GM21390 (cell line): ENCODE measurements around the gene GLRX.
"Not testable (repeated sequence)": the region's sequence is repeated elsewhere in the genome, so short reads cannot be mapped to it uniquely, and the experiment has no call there.

ENCODE experiments used
- ATAC-seq: cut with Tn5 transposase; IDR thresholded peaks from one replicate; pipeline ENCODE4 v1.9.1; 2021; ENCODE audit not compliant: unreplicated experiment

Gene GLRX

DNA sequence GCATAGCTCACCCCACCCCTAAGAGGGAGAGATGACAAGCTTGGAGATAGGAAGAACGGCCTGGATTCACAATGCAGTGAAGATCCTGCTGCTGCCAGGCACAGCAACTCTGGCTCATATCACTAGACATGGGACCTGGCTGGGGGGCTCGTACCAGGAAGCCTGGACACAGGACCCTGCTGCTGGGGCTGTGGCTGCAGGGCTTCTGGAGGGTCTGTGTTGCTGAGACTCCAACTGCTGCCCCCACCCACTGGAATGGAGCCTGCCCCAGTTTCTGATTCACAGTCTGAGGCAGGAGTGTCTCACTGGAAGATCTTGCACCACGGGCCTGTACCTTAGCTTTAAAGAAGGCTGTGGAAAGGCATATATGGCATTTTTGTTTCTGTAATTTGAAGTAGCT, 31.0 kb upstream of the GLRX start:
- ATAC-seq, result no peak

DNA sequence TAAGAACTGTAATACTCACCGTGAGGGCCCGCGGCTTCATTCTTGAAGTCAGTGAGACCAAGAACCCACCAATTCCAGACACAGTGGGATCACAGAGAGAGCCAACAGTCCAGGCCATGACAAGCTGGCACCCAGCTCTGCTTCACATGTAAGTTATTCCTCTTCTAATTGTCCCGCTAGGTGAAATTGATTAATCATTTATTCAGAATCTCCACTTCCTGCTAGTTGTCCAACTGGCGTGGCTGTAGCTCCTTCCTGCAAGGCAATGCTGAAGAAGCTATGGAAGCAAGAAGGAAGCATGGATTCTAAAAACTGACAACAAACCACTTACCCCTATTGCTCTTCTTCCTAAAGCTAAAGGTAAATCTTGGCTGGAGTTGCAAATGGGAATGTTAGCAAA, 30.0 kb upstream of the GLRX start:
- no peak for ATAC-seq

DNA sequence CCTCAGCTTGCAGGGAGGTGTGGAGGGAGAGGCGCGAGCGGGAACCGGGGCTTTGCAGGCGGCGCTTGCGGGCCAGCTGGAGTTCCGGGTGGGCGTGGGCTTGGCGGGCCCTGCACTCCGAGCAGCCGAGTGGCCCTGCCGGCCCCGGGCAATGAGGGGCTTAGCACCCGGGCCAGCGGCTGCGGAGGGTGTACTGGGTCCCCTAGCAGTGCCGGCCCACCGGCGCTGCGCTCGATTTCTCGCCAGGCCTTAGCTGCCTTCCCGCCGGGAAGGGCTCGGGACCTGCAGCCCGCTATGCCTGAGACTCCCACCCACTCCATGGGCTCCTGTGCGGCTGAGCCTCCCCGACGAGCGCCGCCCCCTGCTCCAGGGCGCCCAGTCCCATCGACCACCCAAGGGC, 28.6 kb upstream of the GLRX start:
- ATAC-seq, result not testable (repeated sequence)

DNA sequence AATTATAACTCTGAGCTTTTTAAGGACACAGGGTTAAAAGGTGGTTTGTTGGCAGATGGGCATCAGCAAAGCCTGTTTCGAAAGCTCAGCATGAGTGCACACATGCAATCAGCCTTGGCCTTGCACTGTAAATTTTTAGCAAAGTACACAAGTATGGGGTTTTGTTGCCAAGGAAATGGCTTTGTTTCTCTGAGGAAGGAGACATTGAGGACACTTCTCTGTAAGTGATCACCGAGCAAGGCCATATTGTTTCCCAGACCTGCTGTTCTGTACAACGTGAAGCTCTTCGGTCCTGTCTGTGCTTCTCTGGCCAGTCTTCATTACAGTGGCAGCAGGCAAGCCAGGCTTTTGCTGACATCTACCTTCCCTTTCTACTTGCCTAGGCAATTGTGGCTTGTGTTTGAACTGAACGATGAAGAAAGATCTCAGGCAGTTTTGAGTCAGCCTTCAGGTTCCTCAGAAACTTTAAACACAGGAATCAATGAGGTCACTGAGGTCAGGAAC, 27.9 kb upstream of the GLRX start:
- ATAC-seq, result no peak

DNA sequence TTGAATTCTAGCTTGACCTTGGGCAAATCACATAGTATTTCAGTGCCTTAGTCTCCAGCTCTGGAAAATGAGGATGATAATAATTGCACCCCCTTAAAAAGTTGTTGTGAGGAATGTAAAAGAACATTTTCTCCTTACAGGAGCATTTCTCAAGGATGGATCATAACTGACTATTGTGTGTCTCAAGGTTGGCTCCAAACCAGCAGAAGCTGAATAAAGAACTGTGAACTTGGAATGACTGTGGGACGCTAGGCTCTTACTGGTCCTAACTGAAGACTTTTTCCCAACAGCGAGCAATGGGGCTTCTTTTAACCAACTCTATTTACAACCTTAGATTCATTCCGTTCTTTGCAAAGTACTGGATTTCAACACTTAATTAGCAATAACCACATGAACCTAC, 26.2 kb upstream of the GLRX start:
- no peak for ATAC-seq

DNA sequence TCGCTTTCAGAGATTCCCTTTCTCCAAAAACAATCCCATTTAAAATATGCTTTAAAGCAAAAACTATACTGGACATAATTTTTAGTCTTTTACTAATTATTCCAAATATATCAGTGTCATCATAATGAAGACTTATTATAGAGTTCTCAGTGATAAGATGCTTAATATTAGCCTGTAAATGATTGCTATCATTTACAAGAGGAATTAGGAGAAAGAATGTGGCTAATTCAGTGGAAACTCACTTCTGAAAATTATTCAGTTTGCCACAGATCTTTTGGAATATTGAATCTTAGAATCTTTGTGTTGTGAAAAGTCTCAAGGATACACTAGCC, 24.7 kb upstream of the GLRX start:
- no peak for ATAC-seq

- ATAC-seq, result peak; percentile 61
Measured at GRCh38 chr5:95846554-95847260, 24.2 kb upstream of the GLRX start.

DNA sequence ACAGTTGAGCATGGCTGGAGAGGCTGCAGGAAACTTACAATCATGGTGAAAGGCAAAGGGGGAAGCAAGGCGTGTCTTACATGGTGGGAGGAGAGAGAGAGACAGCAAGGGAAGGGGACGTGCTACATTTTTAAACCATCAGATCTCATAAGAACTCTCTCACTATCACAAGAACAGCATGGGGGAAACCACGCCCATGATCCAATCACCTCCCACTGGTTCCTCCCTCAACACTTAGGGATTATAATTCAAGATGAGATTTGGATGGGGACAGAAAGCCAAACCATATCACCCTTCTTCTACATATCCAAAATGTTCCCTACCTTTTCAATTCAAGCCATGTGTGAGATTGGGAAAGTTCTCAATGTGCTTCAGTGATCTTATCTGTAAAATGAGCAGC, 22.9 kb upstream of the GLRX start:
- no peak for ATAC-seq

GRCh38 chr5:95843733-95844223, 21.3 kb upstream of the GLRX start:
- no peak for ATAC-seq

DNA sequence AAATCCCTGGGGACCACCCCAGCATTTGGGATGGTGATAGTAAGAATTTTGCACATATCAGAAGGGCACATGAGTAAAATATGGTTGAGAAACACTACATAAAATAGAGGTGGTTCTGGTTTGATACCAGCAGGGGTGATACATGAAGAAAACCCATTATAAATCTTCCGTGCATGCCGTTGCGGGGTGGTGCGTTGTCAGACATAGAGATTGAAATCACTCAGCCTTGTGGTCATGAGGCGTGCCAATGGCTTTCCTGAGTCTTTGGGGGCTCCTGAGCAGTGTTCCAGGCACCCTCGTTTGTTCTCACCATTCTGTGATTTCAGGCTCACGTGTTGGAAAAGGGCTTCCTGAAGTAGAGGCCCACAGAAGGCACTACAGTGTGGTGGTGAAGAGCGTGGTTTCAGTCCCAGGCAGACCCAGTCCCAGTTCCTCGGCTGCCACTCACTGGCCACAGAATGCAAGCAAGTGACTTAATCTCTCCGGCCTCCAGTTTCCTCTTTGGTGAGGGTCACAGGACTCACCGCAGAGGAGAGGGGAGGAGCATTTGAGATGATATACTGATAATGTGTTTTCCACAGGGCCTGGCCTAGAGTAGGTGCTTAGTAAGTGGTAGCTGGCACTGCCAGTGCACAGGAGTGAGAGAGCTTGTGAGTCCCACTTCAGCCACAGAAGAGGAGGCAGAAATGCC, 20.5 kb upstream of the GLRX start:
- peak; percentile 92 for ATAC-seq

GRCh38 chr5:95841914-95842812, 19.6 kb upstream of the GLRX start:
- no peak for ATAC-seq

GRCh38 chr5:95840956-95841705, 18.6 kb upstream of the GLRX start:
- ATAC-seq, result no peak

DNA sequence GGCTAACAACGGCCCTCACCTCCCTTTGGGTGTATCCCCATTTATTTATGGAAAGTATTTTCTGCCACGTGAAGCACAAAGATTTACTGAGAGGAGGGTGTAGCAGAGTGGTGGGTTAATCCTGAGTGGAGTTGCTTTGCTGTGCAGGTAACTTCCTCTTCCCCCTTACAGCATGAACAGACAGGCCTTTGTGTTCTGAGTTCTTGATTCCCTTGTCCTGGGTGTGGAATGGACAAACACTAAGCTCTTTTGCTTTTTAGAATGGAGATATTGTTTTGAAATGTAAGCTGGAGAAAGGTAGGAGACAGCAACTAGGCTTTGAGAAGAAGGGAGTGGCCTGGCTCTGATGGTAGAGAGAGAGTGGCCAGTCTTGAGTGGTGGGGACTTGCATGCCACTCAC, 17.1 kb upstream of the GLRX start:
- ATAC-seq, result no peak

DNA sequence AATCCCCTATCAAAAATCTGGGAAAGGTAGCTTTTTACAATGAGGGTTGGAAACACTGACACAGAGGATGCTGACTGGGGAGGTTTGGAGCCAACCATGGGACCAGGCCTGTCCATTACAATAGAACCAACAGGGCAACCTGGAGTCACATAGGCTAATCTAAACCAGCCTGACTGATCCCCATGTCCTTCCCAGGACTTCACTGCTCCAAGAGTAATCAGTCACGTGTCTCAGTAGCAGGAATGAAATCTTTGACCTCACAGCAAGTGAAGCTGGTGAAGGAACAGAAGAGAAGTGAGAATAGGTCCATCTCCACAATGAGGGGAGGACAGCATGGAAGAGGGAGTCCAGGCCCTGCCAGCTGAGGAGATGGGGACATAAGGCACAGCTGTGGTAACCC, 16.0 kb upstream of the GLRX start:
- no peak for ATAC-seq

DNA sequence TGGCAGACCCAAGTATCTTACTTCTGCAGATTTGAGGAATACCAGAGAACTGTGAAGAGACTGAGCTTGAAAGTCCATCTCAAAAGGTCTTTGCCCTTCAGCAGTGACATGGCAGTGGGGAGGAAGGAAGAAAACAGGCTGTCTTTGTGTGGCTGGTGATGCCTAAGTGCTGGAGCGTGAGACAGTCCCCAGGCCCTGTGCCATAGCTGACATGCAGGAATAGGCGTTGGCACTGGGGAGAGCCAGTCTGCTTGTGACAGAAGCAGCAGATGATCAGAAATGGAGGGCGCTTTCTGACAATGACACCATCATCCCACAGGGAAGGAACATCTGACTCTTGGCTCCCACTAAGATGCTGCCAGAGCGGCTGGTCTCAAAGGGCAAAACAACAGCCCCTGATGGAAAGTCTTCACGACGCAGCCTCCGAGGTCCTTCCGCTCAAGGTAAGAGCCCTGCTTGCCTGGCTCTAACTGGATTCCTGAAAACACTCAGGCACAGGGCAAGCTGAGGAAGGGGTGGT, 15.5 kb upstream of the GLRX start:
- no peak for ATAC-seq

DNA sequence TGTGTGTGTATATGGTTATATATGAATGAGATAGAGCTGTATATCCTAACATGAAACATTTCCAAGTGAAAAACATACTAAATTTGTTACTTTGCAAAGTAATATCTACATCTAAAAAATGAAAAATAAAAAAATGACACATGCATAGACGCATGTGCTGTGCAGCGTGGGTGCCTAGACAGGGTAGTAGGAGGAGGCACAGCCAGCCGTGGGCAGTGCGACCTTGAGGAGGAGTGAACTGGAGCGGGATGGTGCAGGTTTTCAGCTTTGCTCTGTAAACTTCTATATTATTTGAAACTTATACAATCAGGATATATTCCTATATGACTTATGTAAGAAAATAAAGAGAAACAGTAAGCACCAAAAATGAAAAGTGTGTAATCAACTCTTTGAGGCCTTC, 15.0 kb upstream of the GLRX start:
- no peak for ATAC-seq

GRCh38 chr5:95836971-95837370, 14.4 kb upstream of the GLRX start:
- ATAC-seq, result not testable (repeated sequence)

DNA sequence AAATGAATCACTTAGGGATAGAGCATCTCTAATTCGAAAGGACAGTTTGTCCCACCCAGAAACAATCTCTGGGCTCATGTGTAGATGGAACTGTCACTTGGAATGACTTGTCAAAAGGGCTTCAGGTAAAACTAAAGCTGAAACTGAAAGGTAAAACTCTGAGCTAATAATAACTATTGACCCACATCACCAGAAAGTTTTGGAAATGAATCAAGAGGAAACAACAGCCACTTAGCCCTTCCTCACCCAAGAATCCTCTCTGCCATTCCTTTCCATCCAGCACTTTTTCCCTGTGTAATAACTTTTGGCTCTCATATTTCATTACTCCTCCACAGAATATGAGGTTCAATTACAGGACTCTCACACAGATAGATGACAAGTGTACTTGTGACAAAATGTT, 14.0 kb upstream of the GLRX start:
- ATAC-seq, result no peak

DNA sequence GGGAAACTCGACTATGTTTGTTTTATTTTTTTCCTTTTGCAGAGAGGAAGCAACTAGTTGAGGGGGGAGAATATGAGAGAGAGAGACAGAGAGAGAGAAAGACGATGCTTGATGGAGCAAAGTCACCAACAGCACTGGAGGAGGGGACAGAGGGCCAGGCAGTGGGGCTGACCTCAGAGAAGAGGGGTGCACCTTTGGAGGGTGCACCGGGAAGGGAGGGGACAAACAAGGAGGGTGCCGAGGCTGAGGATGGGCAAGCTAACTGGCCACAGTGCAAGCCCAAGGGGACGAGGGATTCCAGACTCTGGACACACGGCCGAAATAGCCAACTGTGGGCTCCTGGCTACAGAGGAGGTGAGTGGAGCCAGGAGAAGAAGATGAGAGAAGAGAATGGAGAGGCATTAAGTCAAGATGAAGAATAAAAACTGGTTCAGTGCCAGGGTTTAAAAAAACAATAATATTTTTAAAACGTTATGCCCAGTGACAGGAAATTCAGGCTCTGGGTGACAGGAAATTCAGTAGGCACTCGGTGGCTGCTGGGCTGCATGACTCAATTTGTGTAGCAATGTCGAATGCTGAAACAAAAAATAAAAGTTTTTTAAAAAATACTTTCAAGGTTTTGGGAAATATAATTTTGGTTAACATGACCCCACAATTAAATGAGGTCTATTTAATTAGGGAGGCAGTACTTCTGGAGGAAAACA, 13.3 kb upstream of the GLRX start:
- ATAC-seq, result no peak

DNA sequence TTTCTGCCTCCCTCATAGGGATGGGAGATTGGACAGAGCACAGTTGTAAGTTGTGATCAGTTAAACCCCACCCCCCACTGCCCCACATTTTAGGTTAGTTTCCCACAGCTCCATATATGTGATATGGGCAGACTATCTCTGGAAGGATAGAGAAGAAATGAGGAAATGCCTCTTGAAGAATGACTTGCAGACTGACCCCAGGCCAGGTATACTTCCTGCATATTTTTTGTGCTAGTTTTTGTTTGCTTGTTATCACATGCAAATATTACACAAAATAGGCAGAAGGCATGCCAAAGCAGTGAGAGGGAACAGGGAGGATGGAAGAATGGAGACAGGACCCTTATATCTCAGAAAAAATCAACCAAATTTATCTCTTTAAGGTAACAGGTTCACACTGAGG, 10.1 kb upstream of the GLRX start:
- no peak for ATAC-seq
